HEK293T (cell line): ENCODE results near the gene ANO7.

Experiments used
- CTCF ChIA-PET: fragments of 350-600 bp; formaldehyde crosslinking; extraction: SDS; loops from one replicate; lab custom pipeline; 2021; ENCODE audit warnings: antibody characterized with exemption, inconsistent platforms; lab: Yijun Ruan, JAX
- POLR2A ChIA-PET: fragments of 350-600 bp; formaldehyde crosslinking; extraction: SDS; loops from one replicate; lab custom pipeline; 2020; ENCODE audit warnings: antibody characterized with exemption, inconsistent platforms; lab: Yijun Ruan, JAX
- DNase-seq: peaks from one replicate; pipeline ENCODE4 v3.0.0; 2012; ENCODE audit warnings: mixed read lengths; ENCODE audit errors: extremely low spot score
- ARNT ChIP-seq: fragments of 450-650 bp; IDR thresholded peaks from 2 replicates; pipeline ENCODE4 v1.6.1; 2017; ENCODE audit warnings: mild to moderate bottlenecking
- BHLHE40 ChIP-seq: fragments of 450-650 bp; IDR thresholded peaks from 2 replicates; pipeline ENCODE4 v1.6.1; 2016; ENCODE audit warnings: mild to moderate bottlenecking, moderate library complexity, borderline replicate concordance
- CTBP1 ChIP-seq: fragments of 450-650 bp; IDR thresholded peaks from 2 replicates; pipeline ENCODE4 v1.6.1; 2016; ENCODE audit warnings: borderline replicate concordance
- ELF4 ChIP-seq: fragments of 450-650 bp; IDR thresholded peaks from 2 replicates; pipeline ENCODE4 v1.6.1; 2017; ENCODE audit warnings: antibody characterized with exemption
- FOXA1 ChIP-seq: fragments of 450-650 bp; IDR thresholded peaks from 2 replicates; pipeline ENCODE4 v1.6.1; 2016; ENCODE audit warnings: mild to moderate bottlenecking
- FOXK2 ChIP-seq: fragments of 450-650 bp; IDR thresholded peaks from 2 replicates; pipeline ENCODE4 v1.6.1; 2016; ENCODE audit warnings: mild to moderate bottlenecking
- FOXM1 ChIP-seq: fragments of 450-650 bp; IDR thresholded peaks from 2 replicates; pipeline ENCODE4 v1.6.1; 2017; ENCODE audit warnings: mild to moderate bottlenecking, borderline replicate concordance
- HDGF ChIP-seq: fragments of 450-650 bp; IDR thresholded peaks from 2 replicates; pipeline ENCODE4 v1.6.1; 2017; ENCODE audit warnings: antibody characterized with exemption, borderline replicate concordance
- L3MBTL2 ChIP-seq: fragments of 450-650 bp; conservative IDR thresholded peaks from 2 replicates; pipeline ENCODE4 v1.6.1; 2016; ENCODE audit warnings: mild to moderate bottlenecking
- LEF1 ChIP-seq: fragments of 450-650 bp; IDR thresholded peaks from 2 replicates; pipeline ENCODE4 v1.6.1; 2017; ENCODE audit warnings: mild to moderate bottlenecking, borderline replicate concordance
- NFRKB ChIP-seq: fragments of 450-650 bp; IDR thresholded peaks from 2 replicates; pipeline ENCODE4 v1.6.1; 2016; ENCODE audit warnings: mild to moderate bottlenecking, moderate library complexity
- SP1 ChIP-seq: fragments of 450-650 bp; IDR thresholded peaks from 2 replicates; pipeline ENCODE4 v1.6.1; 2017
- SUZ12 ChIP-seq: fragments of 450-650 bp; IDR thresholded peaks from 2 replicates; pipeline ENCODE4 v1.6.1; 2016; ENCODE audit warnings: mild to moderate bottlenecking
- TARDBP ChIP-seq: fragments of 450-650 bp; IDR thresholded peaks from 2 replicates; pipeline ENCODE4 v1.6.1; 2016
- ZNF384 ChIP-seq: fragments of 450-650 bp; IDR thresholded peaks from 2 replicates; pipeline ENCODE4 v1.6.1; 2016
- TF ChIP-seq, protein P1 (sequence below): fragments of 450-650 bp; IDR thresholded peaks from 2 replicates; pipeline ENCODE4 v1.6.1; 2016

The ANO7 gene

DNA sequence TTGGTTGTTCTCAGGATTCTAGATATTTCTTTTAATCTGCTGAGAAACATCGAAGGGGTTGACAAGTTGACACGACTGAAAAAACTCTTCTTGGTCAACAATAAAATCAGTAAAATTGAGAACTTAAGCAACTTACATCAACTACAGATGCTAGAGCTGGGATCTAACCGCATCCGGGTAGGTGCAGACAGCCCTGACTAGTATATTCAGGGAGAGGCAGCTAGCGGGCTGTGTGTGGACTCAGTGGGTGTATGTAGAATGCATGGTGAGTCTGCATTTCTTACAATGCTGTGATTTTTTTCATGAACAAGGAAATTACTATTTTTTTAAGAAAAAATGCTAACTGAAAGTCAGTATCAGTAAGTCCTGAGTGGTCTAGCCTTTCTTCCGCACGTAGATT lies 28.2 kb upstream of the ANO7 start:
- ChIA-PET POLR2A (no interaction called here), CTCF (no interaction called here)
- TF ChIP-seq FOXK2, result no peak
- TF ChIP-seq FOXM1, result no peak
- TF ChIP-seq BHLHE40, result no peak
- TF ChIP-seq ARNT, result no peak
- TF ChIP-seq FOXA1, result no peak
- TF ChIP-seq HDGF, result no peak
- TF ChIP-seq CTBP1, result no peak
- TF ChIP-seq ELF4, result no peak
- TF ChIP-seq SP1, result no peak
- no peak for TF ChIP-seq L3MBTL2
- TF ChIP-seq ZNF384, result no peak
- no peak for TF ChIP-seq LEF1
- no peak for DNase-seq

DNA sequence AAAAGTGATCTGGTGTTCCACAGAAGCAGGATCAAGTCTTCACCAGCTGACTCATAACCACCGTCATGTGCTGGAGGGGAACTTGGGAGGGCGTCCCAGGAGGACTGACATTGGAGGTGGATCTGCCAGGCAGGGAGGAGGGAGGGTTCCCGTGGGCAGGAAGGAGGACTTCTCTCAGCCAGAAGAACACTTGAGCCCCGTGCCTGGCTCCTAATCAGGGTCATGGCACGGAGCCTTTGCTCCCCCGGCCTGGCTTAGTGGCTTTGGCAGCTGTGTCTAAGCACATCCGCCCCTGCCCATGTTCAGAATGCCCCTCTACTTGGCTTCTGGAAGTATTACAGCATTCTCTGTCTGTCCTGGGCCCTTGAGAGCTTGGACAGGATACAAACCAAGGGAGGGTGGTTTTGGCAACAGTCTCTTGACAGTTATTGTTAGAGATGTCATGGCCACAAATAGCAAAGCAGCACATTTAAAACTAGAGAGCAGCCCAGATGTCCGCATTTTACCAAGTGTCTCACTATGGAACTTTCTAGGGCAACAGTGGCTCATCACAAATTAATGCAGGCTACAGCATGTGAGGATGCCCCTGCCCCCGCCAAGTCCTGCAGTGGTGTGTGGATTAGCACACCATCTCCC lies 26.7 kb upstream of the ANO7 start:
- POLR2A ChIA-PET, result no interaction called here
- CTCF ChIA-PET, result no interaction called here
- no peak for DNase-seq
- no peak for TF ChIP-seq SP1
- no peak for TF ChIP-seq BHLHE40
- TF ChIP-seq FOXA1, result no peak
- TF ChIP-seq ZNF384, result no peak
- no peak for TF ChIP-seq TARDBP
- TF ChIP-seq, protein P1, sequence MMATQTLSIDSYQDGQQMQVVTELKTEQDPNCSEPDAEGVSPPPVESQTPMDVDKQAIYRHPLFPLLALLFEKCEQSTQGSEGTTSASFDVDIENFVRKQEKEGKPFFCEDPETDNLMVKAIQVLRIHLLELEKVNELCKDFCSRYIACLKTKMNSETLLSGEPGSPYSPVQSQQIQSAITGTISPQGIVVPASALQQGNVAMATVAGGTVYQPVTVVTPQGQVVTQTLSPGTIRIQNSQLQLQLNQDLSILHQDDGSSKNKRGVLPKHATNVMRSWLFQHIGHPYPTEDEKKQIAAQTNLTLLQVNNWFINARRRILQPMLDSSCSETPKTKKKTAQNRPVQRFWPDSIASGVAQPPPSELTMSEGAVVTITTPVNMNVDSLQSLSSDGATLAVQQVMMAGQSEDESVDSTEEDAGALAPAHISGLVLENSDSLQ, result no peak
- TF ChIP-seq LEF1, result no peak
- no peak for TF ChIP-seq HDGF
- TF ChIP-seq FOXM1, result no peak
- TF ChIP-seq SUZ12, result no peak
- no peak for TF ChIP-seq L3MBTL2
- no peak for TF ChIP-seq FOXK2
- no peak for TF ChIP-seq CTBP1
- TF ChIP-seq ARNT, result no peak
- TF ChIP-seq NFRKB, result no peak
- no peak for TF ChIP-seq ELF4

DNA sequence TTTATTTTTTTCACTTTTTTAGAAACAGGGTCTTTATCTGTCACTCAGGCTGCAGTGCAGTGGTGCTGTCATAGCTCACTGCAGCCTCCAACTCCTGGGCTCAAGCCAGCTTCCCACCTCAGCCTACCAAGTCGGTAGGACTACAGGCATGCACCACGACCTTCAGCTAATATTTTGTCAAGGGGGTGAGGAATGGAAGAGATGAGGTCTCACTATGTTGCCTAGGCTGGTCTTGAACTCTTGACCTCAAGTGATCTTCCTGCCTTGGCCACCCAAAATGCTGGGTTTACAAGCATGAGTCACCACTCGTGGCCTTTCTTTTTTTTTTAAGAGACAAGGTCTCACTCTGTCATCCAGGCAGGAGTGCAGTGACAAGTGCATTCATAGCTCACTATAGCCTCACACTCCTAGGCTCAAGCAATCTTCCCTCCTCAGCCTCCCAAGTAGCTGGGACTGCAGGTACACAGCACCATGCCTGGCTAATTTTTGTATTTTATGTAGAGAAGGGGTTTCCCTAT lies 24.8 kb upstream of the ANO7 start:
- TF ChIP-seq ARNT, result no peak
- no peak for TF ChIP-seq TARDBP
- TF ChIP-seq BHLHE40, result no peak
- TF ChIP-seq HDGF, result no peak
- TF ChIP-seq ZNF384, result no peak
- TF ChIP-seq, protein P1, result no peak
- TF ChIP-seq NFRKB, result no peak
- no peak for TF ChIP-seq L3MBTL2
- TF ChIP-seq SUZ12, result no peak
- TF ChIP-seq LEF1, result no peak
- TF ChIP-seq FOXA1, result no peak
- no peak for TF ChIP-seq FOXK2
- TF ChIP-seq FOXM1, result no peak
- ChIA-PET CTCF (no interaction called here), POLR2A (no interaction called here)
- no peak for DNase-seq

DNA sequence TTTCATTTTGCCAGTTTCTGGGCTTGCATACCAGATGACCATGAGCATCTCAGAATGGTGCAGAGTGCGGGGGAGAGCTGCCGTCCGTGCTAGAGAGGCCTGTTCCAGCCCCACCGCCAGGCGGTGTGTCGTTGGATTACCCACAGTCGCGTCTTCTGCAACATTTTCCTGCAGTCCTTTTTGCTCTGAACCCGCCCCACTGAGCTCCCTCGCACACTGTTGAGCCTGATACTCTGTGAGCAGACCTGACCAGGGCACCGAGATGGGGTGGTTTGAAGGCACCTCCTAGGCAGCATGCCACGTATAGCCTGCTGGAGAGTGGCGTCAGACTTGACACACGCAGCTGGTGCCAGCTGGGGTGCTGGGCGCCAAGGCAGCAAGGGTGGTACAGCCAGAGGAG lies 20.1 kb upstream of the ANO7 start:
- POLR2A ChIA-PET, result no interaction called here
- TF ChIP-seq ZNF384 (no peak), FOXK2 (no peak), FOXM1 (no peak), ARNT (no peak), HDGF (no peak), FOXA1 (no peak), L3MBTL2 (no peak), ELF4 (no peak), SUZ12 (no peak), CTBP1 (no peak), BHLHE40 (no peak), SP1 (no peak)
- TF ChIP-seq, protein P1, result no peak
- DNase-seq, result no peak
- CTCF ChIA-PET, result no interaction called here

DNA sequence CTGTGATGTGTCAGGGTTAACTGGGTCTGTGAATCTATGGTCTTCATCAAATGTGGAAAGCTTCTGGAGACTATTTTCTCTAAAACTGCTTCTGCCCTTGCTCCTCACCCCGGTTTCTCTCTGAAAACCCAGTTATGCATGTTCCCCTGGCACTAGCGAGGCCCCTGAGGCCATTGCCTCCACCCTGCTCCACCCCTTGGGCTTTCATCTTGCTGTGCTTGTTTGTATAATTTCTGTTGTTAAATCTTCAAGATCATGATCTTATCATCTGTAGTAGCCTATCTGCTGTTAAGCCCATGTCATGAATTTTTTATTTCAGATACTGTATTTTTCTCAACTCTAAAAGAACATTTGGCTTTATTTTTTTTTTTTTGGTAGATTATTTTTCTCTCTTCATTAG lies 14.9 kb upstream of the ANO7 start:
- ChIA-PET POLR2A (no interaction called here), CTCF (no interaction called here)
- TF ChIP-seq ELF4 (no peak), FOXA1 (no peak), ZNF384 (no peak), SP1 (no peak), L3MBTL2 (no peak), FOXK2 (no peak), CTBP1 (no peak), HDGF (no peak), FOXM1 (no peak), TARDBP (no peak), BHLHE40 (no peak), LEF1 (no peak), NFRKB (no peak), ARNT (no peak), SUZ12 (no peak)
- TF ChIP-seq, protein P1, result no peak
- DNase-seq, result no peak
